Skeletal muscle satellite cell (primary cell): ENCODE measurements around the gene CLINT1.
"Not testable (repeated sequence)": the region's sequence is repeated elsewhere in the genome, so short reads cannot be mapped to it uniquely, and the experiment has no call there.

Experiments used
- H3K27me3 ChIP-seq: 2 replicates; pipeline ENCODE4 v1.7.0; 2013; ENCODE audit warnings: low read length; ENCODE audit not compliant: control insufficient read depth, insufficient read depth
- H3K36me3 ChIP-seq: 2 replicates; pipeline ENCODE4 v1.7.0; 2013; ENCODE audit warnings: mild to moderate bottlenecking, control low read depth, low read length; ENCODE audit not compliant: insufficient read depth
- H3K4me1 ChIP-seq: 2 replicates; pipeline ENCODE4 v1.7.0; 2013; ENCODE audit warnings: low read length; ENCODE audit not compliant: control insufficient read depth, insufficient read depth
- H3K4me2 ChIP-seq: 2 replicates; pipeline ENCODE4 v1.7.0; 2013; ENCODE audit warnings: mild to moderate bottlenecking, low read length
- H3K4me3 ChIP-seq: 2 replicates; pipeline ENCODE4 v1.7.0; 2013; ENCODE audit warnings: low read length
- H3K9ac ChIP-seq: 2 replicates; pipeline ENCODE4 v1.7.0; 2013; ENCODE audit warnings: mild to moderate bottlenecking, low read depth, low read length, moderate library complexity
- H3K9me3 ChIP-seq: replicated peaks from 2 replicates; pipeline ENCODE4 v1.7.0; 2013; ENCODE audit warnings: mild to moderate bottlenecking, control low read depth, low read length

CLINT1 gene

DNA sequence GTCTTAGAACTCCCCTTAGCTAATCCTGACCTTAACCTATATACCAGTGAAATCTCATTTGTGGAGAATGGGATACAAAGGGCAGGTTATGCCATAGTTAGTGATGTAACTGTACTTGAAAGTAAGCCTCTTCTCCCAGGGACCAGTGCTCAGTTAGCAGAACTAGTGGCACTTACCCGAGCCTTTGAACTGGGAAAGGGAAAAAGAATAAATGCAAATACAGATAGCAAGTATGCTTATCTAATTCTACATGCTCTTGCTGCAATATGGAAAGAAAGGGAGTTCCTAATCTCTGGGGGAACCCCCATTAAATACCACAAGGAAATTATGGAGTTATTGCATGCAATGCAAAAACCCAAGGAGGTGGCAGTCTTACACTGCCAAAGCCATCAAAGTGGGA lies 26.1 kb upstream of the CLINT1 start:
- H3K4me3 ChIP-seq, H3K9ac ChIP-seq, H3K4me2 ChIP-seq, H3K27me3 ChIP-seq, H3K9me3 ChIP-seq, H3K4me1 ChIP-seq, H3K36me3 ChIP-seq: not testable (repeated sequence)

- not testable (repeated sequence) for H3K9ac ChIP-seq
Measured at GRCh38 chr5:157881498-157881897, 22.6 kb upstream of the CLINT1 start.

GRCh38 chr5:157877821-157878220 lies 18.9 kb upstream of the CLINT1 start:
- H3K9ac ChIP-seq, result no peak overlapping the region
- H3K36me3 ChIP-seq, result no peaks in the 10 kb centered on the region
- H3K4me3 ChIP-seq, result no peak overlapping the region
- H3K4me1 ChIP-seq, result no peaks in the 10 kb centered on the region
- H3K27me3 ChIP-seq, result no peaks in the 10 kb centered on the region
- H3K9me3 ChIP-seq, result no peaks in the 10 kb centered on the region
- no peak overlapping the region for H3K4me2 ChIP-seq

More at GRCh38 chr5:157881498-157881897, 22.6 kb upstream of the CLINT1 start:
- not testable (repeated sequence) for H3K4me2 ChIP-seq, H3K4me1 ChIP-seq, H3K9me3 ChIP-seq, H3K27me3 ChIP-seq, H3K36me3 ChIP-seq, H3K4me3 ChIP-seq

DNA sequence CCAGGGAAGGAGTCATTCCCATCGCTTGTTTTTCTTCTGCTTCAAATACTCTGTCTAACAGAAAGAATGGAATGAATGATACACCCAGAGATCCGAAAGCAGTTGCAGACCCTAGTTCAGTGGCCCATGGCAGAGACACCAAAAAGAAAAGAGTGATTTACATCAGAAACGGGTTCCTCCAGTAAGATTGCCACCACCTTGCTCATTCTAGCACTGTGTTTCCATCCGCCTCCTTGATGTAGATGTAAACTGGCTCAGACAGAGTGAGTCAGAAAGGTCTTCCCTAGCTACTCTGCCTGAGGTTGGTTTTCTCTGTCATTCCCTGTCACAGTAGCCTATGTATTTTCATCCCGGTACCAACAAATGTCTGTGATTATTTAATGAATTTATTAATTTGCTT lies 15.9 kb upstream of the CLINT1 start:
- no peaks in the 10 kb centered on the region for H3K27me3 ChIP-seq
- no peak overlapping the region for H3K4me3 ChIP-seq
- H3K4me1 ChIP-seq, result no peaks in the 10 kb centered on the region
- no peaks in the 10 kb centered on the region for H3K9me3 ChIP-seq
- no peak overlapping the region for H3K9ac ChIP-seq
- H3K36me3 ChIP-seq, result no peaks in the 10 kb centered on the region
- no peak overlapping the region for H3K4me2 ChIP-seq

DNA sequence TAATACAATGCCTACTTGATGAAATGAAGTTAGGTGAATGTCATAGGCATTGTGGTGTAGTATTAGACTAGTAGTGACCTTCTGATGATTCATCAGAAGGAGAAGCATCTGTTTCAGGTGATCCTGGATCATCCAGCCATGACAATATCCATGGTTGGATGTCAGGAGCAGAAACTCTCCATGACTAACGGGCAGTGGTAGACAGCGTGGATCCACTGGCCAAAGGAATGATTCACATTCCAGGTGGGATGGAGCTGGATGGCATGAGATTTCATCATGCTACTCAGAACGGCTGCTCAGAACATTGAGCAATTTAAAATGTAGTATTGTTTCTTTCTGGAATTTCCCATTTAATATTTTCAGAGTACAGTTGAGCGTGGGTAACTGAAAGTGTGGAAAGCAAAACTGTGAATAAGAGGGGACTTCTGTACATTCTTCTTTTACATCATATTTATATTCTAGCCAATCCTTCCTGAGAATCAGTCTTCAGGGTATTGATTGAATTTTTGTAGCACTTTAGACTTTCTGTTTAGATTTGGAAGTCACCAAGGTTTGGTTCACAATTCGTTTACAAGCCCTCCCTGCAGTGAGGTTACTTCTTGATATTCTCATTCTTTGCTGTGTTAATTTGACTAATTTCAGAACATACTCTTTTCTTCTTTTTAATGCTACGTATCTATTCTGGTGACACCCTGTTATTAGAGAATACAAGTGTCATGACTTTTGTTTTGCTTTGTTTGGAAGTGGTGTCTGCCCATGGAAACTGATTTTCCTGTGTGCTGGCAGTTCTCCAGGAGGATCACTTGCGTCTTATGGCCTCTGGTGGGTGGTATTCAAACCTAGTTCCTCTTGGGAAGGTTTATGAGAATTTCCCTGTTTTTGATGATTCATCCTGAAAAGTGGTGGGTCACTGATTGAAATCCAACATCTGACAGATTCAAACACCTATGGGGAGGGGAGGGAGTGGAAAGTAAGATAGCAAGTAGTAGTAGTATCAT lies 12.2 kb upstream of the CLINT1 start:
- Histone ChIP-seq H3K36me3 (no peaks in the 10 kb centered on the region), H3K9me3 (no peaks in the 10 kb centered on the region), H3K27me3 (no peaks in the 10 kb centered on the region), H3K4me3 (no peak overlapping the region), H3K4me1 (no peaks in the 10 kb centered on the region), H3K9ac (no peak overlapping the region), H3K4me2 (no peak overlapping the region)

- no peak overlapping the region for H3K4me3 ChIP-seq
- no peaks in the 10 kb centered on the region for H3K9me3 ChIP-seq
- H3K4me2 ChIP-seq, result no peak overlapping the region
- H3K4me1 ChIP-seq, result no peaks in the 10 kb centered on the region
- no peaks in the 10 kb centered on the region for H3K27me3 ChIP-seq
- H3K9ac ChIP-seq, result no peak overlapping the region
- no peaks in the 10 kb centered on the region for H3K36me3 ChIP-seq
Measured at GRCh38 chr5:157867751-157868387, 8.9 kb upstream of the CLINT1 start.

DNA sequence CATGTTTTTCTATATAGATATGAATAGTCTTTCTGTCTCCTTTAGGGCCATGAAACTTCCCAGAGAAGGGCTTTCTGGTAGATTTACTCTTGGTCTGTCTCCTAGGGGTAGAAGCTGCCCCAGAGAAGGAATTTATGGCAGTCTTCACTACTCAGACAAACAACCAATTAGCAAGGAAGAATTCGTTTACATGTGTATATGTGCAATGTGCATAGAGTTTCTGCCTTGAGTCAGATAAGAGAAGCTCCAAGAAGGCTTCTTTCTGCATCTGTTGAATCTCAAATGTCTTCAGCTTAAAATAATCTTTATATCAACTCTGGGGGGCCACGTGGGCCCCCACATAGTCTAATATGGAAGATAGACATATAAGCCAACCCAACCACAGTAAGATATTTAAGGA lies 7.6 kb upstream of the CLINT1 start:
- no peaks in the 10 kb centered on the region for H3K27me3 ChIP-seq
- no peaks in the 10 kb centered on the region for H3K36me3 ChIP-seq
- H3K4me2 ChIP-seq, result no peak overlapping the region
- no peak overlapping the region for H3K4me3 ChIP-seq
- no peaks in the 10 kb centered on the region for H3K4me1 ChIP-seq
- no peaks in the 10 kb centered on the region for H3K9me3 ChIP-seq
- H3K9ac ChIP-seq, result no peak overlapping the region

GRCh38 chr5:157865781-157866180 lies 6.8 kb upstream of the CLINT1 start:
- H3K4me1 ChIP-seq, result no peaks in the 10 kb centered on the region
- H3K9ac ChIP-seq, result no peak overlapping the region
- no peaks in the 10 kb centered on the region for H3K36me3 ChIP-seq
- no peak overlapping the region for H3K4me2 ChIP-seq
- no peaks in the 10 kb centered on the region for H3K9me3 ChIP-seq
- H3K27me3 ChIP-seq, result no peaks in the 10 kb centered on the region
- no peak overlapping the region for H3K4me3 ChIP-seq

DNA sequence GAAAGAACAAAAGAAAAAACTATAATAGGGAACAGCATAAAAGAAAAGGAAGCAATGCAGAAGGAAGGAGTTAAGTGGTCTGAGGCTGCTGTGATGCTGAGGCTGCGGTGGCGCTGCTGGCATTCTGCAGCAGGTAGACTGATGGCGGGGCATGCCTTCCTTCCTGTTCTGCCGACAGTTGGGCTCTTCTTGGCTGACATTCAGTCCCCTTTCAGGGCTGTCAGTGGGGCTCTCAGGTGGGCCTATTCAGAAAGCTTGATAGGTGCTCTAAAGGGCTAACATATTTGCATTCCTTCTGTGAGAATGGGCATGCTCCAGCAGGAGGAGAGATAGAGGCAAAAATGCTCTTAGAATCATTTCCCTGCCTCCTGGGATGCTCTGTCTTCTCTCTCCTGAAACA lies 5.1 kb upstream of the CLINT1 start:
- Histone ChIP-seq H3K9ac (no peak overlapping the region), H3K27me3 (no peaks in the 10 kb centered on the region), H3K4me3 (no peak overlapping the region), H3K9me3 (no peaks in the 10 kb centered on the region), H3K4me1 (no peaks in the 10 kb centered on the region), H3K36me3 (no peaks in the 10 kb centered on the region), H3K4me2 (no peak overlapping the region)

DNA sequence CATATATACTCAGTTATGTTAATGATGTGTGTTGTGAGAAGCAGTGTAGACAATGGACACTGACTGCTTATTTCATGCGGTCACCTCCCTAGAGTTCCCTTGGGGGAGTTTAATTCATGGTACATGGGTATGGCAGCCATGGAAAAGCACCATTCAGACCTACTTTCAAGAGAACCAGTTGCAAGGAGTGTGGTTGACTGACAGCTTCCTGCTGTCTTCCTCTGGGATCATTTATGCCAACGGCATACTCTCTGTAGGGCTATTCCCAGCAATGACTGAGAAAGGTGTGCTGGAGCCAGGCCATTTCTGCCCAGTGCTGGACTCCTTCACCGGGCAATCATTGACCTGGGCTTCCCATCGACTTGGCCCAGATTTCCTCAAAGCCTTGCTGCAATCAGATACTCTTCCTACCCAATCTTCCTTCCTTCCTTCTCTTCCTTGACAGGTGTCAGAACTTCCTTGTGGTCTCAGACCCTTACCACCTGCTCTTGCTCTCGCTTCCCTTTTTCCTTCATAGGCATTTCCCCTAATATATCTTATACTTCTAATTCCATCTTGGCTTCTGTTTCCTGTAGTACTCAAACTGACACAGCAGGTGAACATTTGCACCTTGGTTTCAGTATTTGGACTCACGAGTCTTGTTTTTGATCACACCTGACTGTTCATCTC lies 3.4 kb upstream of the CLINT1 start:
- Histone ChIP-seq H3K4me3 (no peak overlapping the region), H3K9ac (no peak overlapping the region), H3K4me1 (peaks cover 7% of the 10 kb centered on the region), H3K27me3 (no peaks in the 10 kb centered on the region), H3K4me2 (no peak overlapping the region), H3K9me3 (no peaks in the 10 kb centered on the region), H3K36me3 (no peaks in the 10 kb centered on the region)
